ENCODE results near the gene BMPR1B.

GRCh38 chr4:95204873-95205272 lies 447.1 kb downstream of the BMPR1B start:
- TF ChIP-seq CTCF (IDR thresholded peaks at IDR 0.05) = no peak
- TF ChIP-seq EZH2 (IDR thresholded peaks at IDR 0.05; ENCODE audit: borderline replicate concordance, insufficient read depth, low read depth, low read length, poor library complexity, severe bottlenecking) = no peak
